Endothelial cell of umbilical vein (primary cell): ENCODE results near the gene TEX29. TPM values are rescaled to one million over a fixed set of nuclear protein-coding genes. Genes with fewer than 3 reads are reported as not detected.

Source experiments
- BruUV-seq: library from RNA; stranded (reverse); fragments of 400-500 nt; replicated peaks from 2 replicates; lab custom pipeline; 2021; lab: Mats Ljungman, UMichigan
- CTCF ChIA-PET: fragments of 300-600, 350-600 bp; sonication (Branson Sonifier 250); formaldehyde crosslinking; loops from one replicate; lab custom pipeline; 2021; ENCODE audit warnings: antibody characterized with exemption, inconsistent platforms; lab: Charles Lee
- POLR2A ChIA-PET: fragments of 300-600, 350-600 bp; sonication (Branson Sonifier 250); formaldehyde crosslinking; loops from one replicate; lab custom pipeline; 2021; ENCODE audit warnings: antibody characterized with exemption, inconsistent platforms; lab: Charles Lee
- DNase-seq: peaks from one replicate; pipeline ENCODE4 v3.0.0-alpha.2; 2011; ENCODE audit warnings: low read depth, low spot score
- FAIRE-seq: peaks from 2 replicates; lab custom pipeline; 2011; peaks lifted over from hg19 to GRCh38; lab: Jason Lieb, UNC
- H2AFZ ChIP-seq: 2 replicates; pipeline ENCODE4 v1.6.0; 2012; ENCODE audit warnings: low read depth, low read length, control low read depth, inconsistent platforms
- H3K27ac ChIP-seq: 2 replicates; pipeline ENCODE4 v1.5.1; 2011; ENCODE audit warnings: low read depth, mild to moderate bottlenecking, control low read depth, low read length, moderate library complexity; ENCODE audit not compliant: insufficient read depth
- H3K27me3 ChIP-seq, 2 experiments: 2 replicates each; pipeline versions ENCODE4 v1.6.0 to v1.6.1; 2011; ENCODE audit warnings: low read length in 2 of 2, mixed read lengths in 1 of 2; ENCODE audit not compliant: control insufficient read depth in 2 of 2, insufficient read depth in 2 of 2
- H3K36me3 ChIP-seq, 2 experiments: 2 replicates in 1 of 2; 3 replicates in 1 of 2; pipeline ENCODE4 v1.5.1; 2011; ENCODE audit warnings: low read length in 2 of 2, mild to moderate bottlenecking in 1 of 2, moderate library complexity in 1 of 2; ENCODE audit not compliant: control insufficient read depth in 2 of 2, insufficient read depth in 2 of 2; ENCODE audit errors: extremely low read depth in 1 of 2
- H3K4me1 ChIP-seq: 3 replicates; pipeline ENCODE4 v1.5.1; 2011; ENCODE audit warnings: mild to moderate bottlenecking, low read length; ENCODE audit not compliant: control insufficient read depth, insufficient read depth; ENCODE audit errors: extremely low read depth
- H3K4me2 ChIP-seq: 2 replicates; pipeline ENCODE4 v1.6.1; 2011; ENCODE audit warnings: low read length, control low read depth, mixed read lengths; ENCODE audit not compliant: insufficient read depth
- H3K4me3 ChIP-seq, 3 experiments: fragments of 200-600 bp in 1 of 3; sonication (generic), shearing (Covaris generic) in 1 of 3; replicated peaks in 1 of 3; 2 replicates each; pipeline ENCODE4 v1.5.1; 2011 to 2016; ENCODE audit warnings: control low read depth in 3 of 3, low read length in 3 of 3, mild to moderate bottlenecking in 2 of 3, inconsistent platforms in 1 of 3, low read depth in 1 of 3, moderate library complexity in 1 of 3; ENCODE audit not compliant: insufficient read depth in 1 of 3
- H3K79me2 ChIP-seq: 2 replicates; pipeline ENCODE4 v1.6.0; 2012; ENCODE audit warnings: low read length, inconsistent platforms; ENCODE audit not compliant: control insufficient read depth, insufficient read depth
- H3K9ac ChIP-seq: replicated peaks from 2 replicates; pipeline ENCODE3; 2011; ENCODE audit warnings: low read length, control low read depth; ENCODE audit not compliant: insufficient read depth; ENCODE audit errors: extremely low read depth
- H3K9me1 ChIP-seq: replicated peaks from 3 replicates; pipeline ENCODE4 v1.6.0; 2011; ENCODE audit warnings: mild to moderate bottlenecking, low read length; ENCODE audit not compliant: control insufficient read depth, insufficient read depth; ENCODE audit errors: extremely low read depth
- H3K9me3 ChIP-seq: replicated peaks from 2 replicates; pipeline ENCODE4 v1.5.1; 2012; ENCODE audit warnings: low read length, inconsistent platforms; ENCODE audit not compliant: control insufficient read depth, insufficient read depth
- H4K20me1 ChIP-seq: replicated peaks from 2 replicates; pipeline ENCODE3; 2011; ENCODE audit warnings: mild to moderate bottlenecking, low read length; ENCODE audit not compliant: control insufficient read depth, insufficient read depth; ENCODE audit errors: extremely low read depth
- EZH2 ChIP-seq: IDR thresholded peaks from 2 replicates; pipeline ENCODE4 v1.6.1; 2012; ENCODE audit warnings: borderline replicate concordance, low read depth, mild to moderate bottlenecking, moderate library complexity, low read length, inconsistent platforms; ENCODE audit not compliant: severe bottlenecking
- FOS ChIP-seq: IDR thresholded peaks from 2 replicates; pipeline ENCODE4 v1.6.1; 2011; ENCODE audit warnings: mild to moderate bottlenecking, low read length, moderate library complexity, borderline replicate concordance; ENCODE audit not compliant: insufficient read depth
- GATA2 ChIP-seq: IDR thresholded peaks from 2 replicates; pipeline ENCODE4 v1.7.0; 2011; ENCODE audit warnings: low read depth, mild to moderate bottlenecking, moderate library complexity, mixed read lengths, low read length; ENCODE audit not compliant: insufficient read length, insufficient read depth
- JUN ChIP-seq: IDR thresholded peaks from 2 replicates; pipeline ENCODE4 v1.6.1; 2011; ENCODE audit warnings: borderline replicate concordance, low read depth; ENCODE audit not compliant: insufficient read length, insufficient read depth
- POLR2A ChIP-seq: IDR thresholded peaks from 2 replicates; pipeline ENCODE4 v1.6.1; 2012; ENCODE audit warnings: low read depth, mild to moderate bottlenecking, control low read depth, low read length
- POLR2AphosphoS5 ChIP-seq: IDR thresholded peaks from 2 replicates; pipeline ENCODE4 v1.6.1; 2012; ENCODE audit warnings: low read depth, mild to moderate bottlenecking, control low read depth, low read length, moderate library complexity; ENCODE audit not compliant: insufficient read depth
- dilution Hi-C: fragments of 300-500 bp; cut with MboI; formaldehyde crosslinking; loops from one replicate; pipeline ENCODE4 v1.15.0; 2019; ENCODE audit warnings: low sequenced_read_pairs; ENCODE audit not compliant: extremely low pct_ligation_motif_present
- intact Hi-C: fragments of 100-400 bp; cut with micrococcal nuclease; formaldehyde crosslinking; loops from one replicate; pipeline ENCODE4 v1.10.0; 2022
- polyA plus RNA-seq, 4 experiments: library from polyadenylated mRNA; depleted of rRNA in 3 of 4; stranded (reverse) in 3 of 4; unstranded in 1 of 4; fragments of >200 nt; gene quantifications; 2 replicates each; pipeline versions ENCODE4 v1.2.1 to v1.2.3, GENCODE V29; 2011 to 2012; ENCODE audit warnings: missing spikeins in 1 of 4
- total RNA-seq: library from RNA; stranded (reverse); gene quantifications from 2 replicates; pipeline ENCODE4 v1.2.3, GENCODE V29; 2021
- TF ChIP-seq, protein P1 (sequence below), 2 donors: IDR thresholded peaks; 1 replicate in 1 of 2; 2 replicates in 1 of 2; pipeline ENCODE4 v1.5.1; 2011; ENCODE audit warnings: low read length in 2 of 2, mild to moderate bottlenecking in 2 of 2, moderate library complexity in 2 of 2, control low read depth in 1 of 2, inconsistent platforms in 1 of 2, low read depth in 1 of 2; ENCODE audit not compliant: insufficient read depth in 1 of 2; ENCODE audit errors: extremely low read depth in 1 of 2
- TF ChIP-seq, protein P2 (sequence below): IDR thresholded peaks from 2 replicates; pipeline ENCODE4 v1.6.1; 2011; ENCODE audit not compliant: insufficient read depth, insufficient read length

TEX29 gene
- total and polyA plus RNA-seq, 2 donors (not counting 3 experiments of a cell fraction or from before 2014, with no cell fraction given) = 0.44 TPM; not detected in 1

- H2AFZ ChIP-seq = no peak overlapping the region
- TF ChIP-seq POLR2AphosphoS5 = no peak
- no peak for TF ChIP-seq JUN
- no peak for TF ChIP-seq FOS
- no peak for TF ChIP-seq POLR2A
- TF ChIP-seq EZH2 = no peak
- TF ChIP-seq, protein P1, sequence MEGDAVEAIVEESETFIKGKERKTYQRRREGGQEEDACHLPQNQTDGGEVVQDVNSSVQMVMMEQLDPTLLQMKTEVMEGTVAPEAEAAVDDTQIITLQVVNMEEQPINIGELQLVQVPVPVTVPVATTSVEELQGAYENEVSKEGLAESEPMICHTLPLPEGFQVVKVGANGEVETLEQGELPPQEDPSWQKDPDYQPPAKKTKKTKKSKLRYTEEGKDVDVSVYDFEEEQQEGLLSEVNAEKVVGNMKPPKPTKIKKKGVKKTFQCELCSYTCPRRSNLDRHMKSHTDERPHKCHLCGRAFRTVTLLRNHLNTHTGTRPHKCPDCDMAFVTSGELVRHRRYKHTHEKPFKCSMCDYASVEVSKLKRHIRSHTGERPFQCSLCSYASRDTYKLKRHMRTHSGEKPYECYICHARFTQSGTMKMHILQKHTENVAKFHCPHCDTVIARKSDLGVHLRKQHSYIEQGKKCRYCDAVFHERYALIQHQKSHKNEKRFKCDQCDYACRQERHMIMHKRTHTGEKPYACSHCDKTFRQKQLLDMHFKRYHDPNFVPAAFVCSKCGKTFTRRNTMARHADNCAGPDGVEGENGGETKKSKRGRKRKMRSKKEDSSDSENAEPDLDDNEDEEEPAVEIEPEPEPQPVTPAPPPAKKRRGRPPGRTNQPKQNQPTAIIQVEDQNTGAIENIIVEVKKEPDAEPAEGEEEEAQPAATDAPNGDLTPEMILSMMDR (IDR thresholded peaks at IDR 0.05; ENCODE audit: extremely low read depth in 1 of 2, insufficient read depth in 1 of 2, low read depth in 1 of 2, low read length in 2 of 2) = no peak
- TF ChIP-seq GATA2 = no peak
- TF ChIP-seq, protein P2, sequence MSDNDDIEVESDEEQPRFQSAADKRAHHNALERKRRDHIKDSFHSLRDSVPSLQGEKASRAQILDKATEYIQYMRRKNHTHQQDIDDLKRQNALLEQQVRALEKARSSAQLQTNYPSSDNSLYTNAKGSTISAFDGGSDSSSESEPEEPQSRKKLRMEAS = no peak
- intact Hi-C loops (no loop called here), dilution Hi-C loops (no loop called here)
- CTCF ChIA-PET = no interaction called here
- no peak overlapping the region for H3K9ac ChIP-seq
- no peak overlapping the region for H3K27ac ChIP-seq
- no peaks in the 10 kb centered on the region for H3K9me1 ChIP-seq
- no peak for DNase-seq
- POLR2A ChIA-PET = no interaction called here
- H3K4me2 ChIP-seq = no peak overlapping the region
- H3K27me3 ChIP-seq = no peaks in the 10 kb centered on the region
- H3K4me3 ChIP-seq = no peak overlapping the region
- no peaks in the 10 kb centered on the region for H3K9me3 ChIP-seq
- no peaks in the 10 kb centered on the region for H3K36me3 ChIP-seq
- FAIRE-seq = no peak
- no peaks in the 10 kb centered on the region for H3K79me2 ChIP-seq
- H3K4me1 ChIP-seq = no peaks in the 10 kb centered on the region
- no peaks in the 10 kb centered on the region for H4K20me1 ChIP-seq
- BruUV-seq = no TSS peak
Measured at GRCh38 chr13:111382411-111382810, 62.0 kb downstream of the TEX29 start.
